Osteocyte (in vitro differentiated cells): ENCODE results near the gene KLK3. TPM values are rescaled to one million over a fixed set of nuclear protein-coding genes. Genes with fewer than 3 reads are reported as not detected.

Source experiments
- DNase-seq: peaks from one replicate; pipeline ENCODE4 v3.0.0; 2021; ENCODE audit warnings: mixed read lengths; ENCODE audit not compliant: unreplicated experiment; ENCODE audit errors: extremely low spot score
- H3K27ac Mint-ChIP-seq: one replicate; pipeline ENCODE4 v1.8.0; 2021; ENCODE audit warnings: mild to moderate bottlenecking, mixed read lengths; ENCODE audit not compliant: unreplicated experiment
- H3K27me3 Mint-ChIP-seq: one replicate; pipeline ENCODE4 v1.8.0; 2021; ENCODE audit warnings: mixed read lengths; ENCODE audit not compliant: unreplicated experiment
- H3K36me3 Mint-ChIP-seq: one replicate; pipeline ENCODE4 v1.8.0; 2021; ENCODE audit warnings: mixed read lengths; ENCODE audit not compliant: unreplicated experiment
- H3K4me1 Mint-ChIP-seq: one replicate; pipeline ENCODE4 v1.8.0; 2021; ENCODE audit warnings: mixed read lengths; ENCODE audit not compliant: unreplicated experiment
- H3K4me3 Mint-ChIP-seq: one replicate; pipeline ENCODE4 v1.8.0; 2021; ENCODE audit warnings: mild to moderate bottlenecking, moderate library complexity, mixed read lengths; ENCODE audit not compliant: unreplicated experiment
- H3K9me3 Mint-ChIP-seq: one replicate; pipeline ENCODE4 v1.8.0; 2021; ENCODE audit warnings: mixed read lengths; ENCODE audit not compliant: unreplicated experiment
- total RNA-seq: library from RNA; stranded (reverse); gene quantifications from 2 replicates; pipeline ENCODE4 v1.2.1, GENCODE V29; 2021
- TF ChIP-seq, protein P1 (sequence below): fragments of 200-600 bp; sonication (generic); IDR thresholded peaks from 2 replicates; pipeline ENCODE4 v1.5.0; 2021; ENCODE audit warnings: antibody characterized with exemption, mild to moderate bottlenecking, moderate library complexity

The KLK3 gene
- total RNA-seq, 1 donor from 2014 or later = not detected

- Mint-ChIP-seq H3K27me3 (no peaks in the 10 kb centered on the region), H3K36me3 (no peaks in the 10 kb centered on the region), H3K4me3 (no peak overlapping the region), H3K27ac (no peak overlapping the region), H3K4me1 (no peaks in the 10 kb centered on the region), H3K9me3 (no peaks in the 10 kb centered on the region)
- no peak for DNase-seq
- TF ChIP-seq, protein P1, sequence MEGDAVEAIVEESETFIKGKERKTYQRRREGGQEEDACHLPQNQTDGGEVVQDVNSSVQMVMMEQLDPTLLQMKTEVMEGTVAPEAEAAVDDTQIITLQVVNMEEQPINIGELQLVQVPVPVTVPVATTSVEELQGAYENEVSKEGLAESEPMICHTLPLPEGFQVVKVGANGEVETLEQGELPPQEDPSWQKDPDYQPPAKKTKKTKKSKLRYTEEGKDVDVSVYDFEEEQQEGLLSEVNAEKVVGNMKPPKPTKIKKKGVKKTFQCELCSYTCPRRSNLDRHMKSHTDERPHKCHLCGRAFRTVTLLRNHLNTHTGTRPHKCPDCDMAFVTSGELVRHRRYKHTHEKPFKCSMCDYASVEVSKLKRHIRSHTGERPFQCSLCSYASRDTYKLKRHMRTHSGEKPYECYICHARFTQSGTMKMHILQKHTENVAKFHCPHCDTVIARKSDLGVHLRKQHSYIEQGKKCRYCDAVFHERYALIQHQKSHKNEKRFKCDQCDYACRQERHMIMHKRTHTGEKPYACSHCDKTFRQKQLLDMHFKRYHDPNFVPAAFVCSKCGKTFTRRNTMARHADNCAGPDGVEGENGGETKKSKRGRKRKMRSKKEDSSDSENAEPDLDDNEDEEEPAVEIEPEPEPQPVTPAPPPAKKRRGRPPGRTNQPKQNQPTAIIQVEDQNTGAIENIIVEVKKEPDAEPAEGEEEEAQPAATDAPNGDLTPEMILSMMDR = no peak
These were observed 14.8 kb downstream of the KLK3 start for GRCh38 chr19:50869479-50869878.

DNA sequence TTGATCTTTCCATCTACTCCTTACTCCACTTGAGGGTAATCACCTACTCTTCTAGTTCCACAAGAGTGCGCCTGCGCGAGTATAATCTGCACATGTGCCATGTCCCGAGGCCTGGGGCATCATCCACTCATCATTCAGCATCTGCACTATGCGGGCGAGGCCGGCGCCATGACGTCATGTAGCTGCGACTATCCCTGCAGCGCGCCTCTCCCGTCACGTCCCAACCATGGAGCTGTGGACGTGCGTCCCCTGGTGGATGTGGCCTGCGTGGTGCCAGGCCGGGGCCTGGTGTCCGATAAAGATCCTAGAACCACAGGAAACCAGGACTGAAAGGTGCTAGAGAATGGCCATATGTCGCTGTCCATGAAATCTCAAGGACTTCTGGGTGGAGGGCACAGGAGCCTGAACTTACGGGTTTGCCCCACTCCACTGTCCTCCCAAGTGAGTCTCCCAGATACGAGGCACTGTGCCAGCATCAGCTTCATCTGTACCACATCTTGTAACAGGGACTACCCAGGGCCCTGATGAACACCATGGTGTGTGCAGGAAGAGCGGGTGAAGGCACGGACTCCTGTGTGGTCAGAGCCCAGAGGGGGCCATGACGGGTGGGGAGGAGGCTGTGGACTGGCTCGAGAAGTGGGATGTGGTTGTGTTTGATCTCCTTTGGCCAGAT, 15.8 kb downstream of the KLK3 start:
- no peak overlapping the region for H3K4me3 Mint-ChIP-seq
- no peaks in the 10 kb centered on the region for H3K27me3 Mint-ChIP-seq

GRCh38 chr19:50873056-50873455, 18.3 kb downstream of the KLK3 start, which contains the start of gene KLK2:
TSS of gene KLK2 (plus strand) at chr19:50873439. CDS start at chr19:50873474, 35 bp downstream.
- no peak for DNase-seq
- H3K9me3 Mint-ChIP-seq = no peaks in the 10 kb centered on the region

More for the DNA sequence above, 15.8 kb downstream of the KLK3 start:
- TF ChIP-seq, protein P1 = no peak
- Mint-ChIP-seq H3K9me3 (no peaks in the 10 kb centered on the region), H3K4me1 (no peaks in the 10 kb centered on the region), H3K36me3 (no peaks in the 10 kb centered on the region), H3K27ac (no peak overlapping the region)
- no peak for DNase-seq

GRCh38 chr19:50874211-50874610, 19.5 kb downstream of the KLK3 start:
- no peak overlapping the region for H3K4me3 Mint-ChIP-seq
- H3K27ac Mint-ChIP-seq = no peak overlapping the region
- TF ChIP-seq, protein P1 = no peak
- no peaks in the 10 kb centered on the region for H3K4me1 Mint-ChIP-seq
- no peak for DNase-seq
- H3K27me3 Mint-ChIP-seq = no peaks in the 10 kb centered on the region
- H3K9me3 Mint-ChIP-seq = no peaks in the 10 kb centered on the region
- no peaks in the 10 kb centered on the region for H3K36me3 Mint-ChIP-seq

More at GRCh38 chr19:50873056-50873455, 18.3 kb downstream of the KLK3 start, which contains the start of gene KLK2:
- no peaks in the 10 kb centered on the region for H3K36me3 Mint-ChIP-seq
- TF ChIP-seq, protein P1 = no peak
- no peaks in the 10 kb centered on the region for H3K4me1 Mint-ChIP-seq
- no peak within 1 kb of the TSS for H3K4me3 Mint-ChIP-seq
- H3K27ac Mint-ChIP-seq = no peak within 1 kb of the TSS
- H3K27me3 Mint-ChIP-seq = no peaks in the 10 kb centered on the region

- Mint-ChIP-seq H3K27ac (no peak overlapping the region), H3K27me3 (no peaks in the 10 kb centered on the region), H3K4me3 (no peak overlapping the region), H3K36me3 (no peaks in the 10 kb centered on the region), H3K9me3 (no peaks in the 10 kb centered on the region), H3K4me1 (no peaks in the 10 kb centered on the region)
- DNase-seq = no peak
- TF ChIP-seq, protein P1 = no peak
These were observed 21.2 kb downstream of the KLK3 start for GRCh38 chr19:50875795-50876422.
